LNCaP clone FGC (cell line): ENCODE data around the gene SNX21.

Source experiments
- DNase-seq: peaks from one replicate; pipeline ENCODE4 v3.0.0-alpha.2; 2011; ENCODE audit warnings: low read depth
- H3K4me3 ChIP-seq: 2 replicates; pipeline ENCODE4 v1.5.1; 2011; ENCODE audit warnings: mild to moderate bottlenecking, low read depth, low read length, control low read depth
- TF ChIP-seq, protein P1 (sequence below): IDR thresholded peaks from 2 replicates; pipeline ENCODE4 v1.5.1; 2012; ENCODE audit warnings: mild to moderate bottlenecking; ENCODE audit not compliant: control insufficient read depth, insufficient read depth; ENCODE audit errors: extremely low read depth

Gene SNX21

DNA sequence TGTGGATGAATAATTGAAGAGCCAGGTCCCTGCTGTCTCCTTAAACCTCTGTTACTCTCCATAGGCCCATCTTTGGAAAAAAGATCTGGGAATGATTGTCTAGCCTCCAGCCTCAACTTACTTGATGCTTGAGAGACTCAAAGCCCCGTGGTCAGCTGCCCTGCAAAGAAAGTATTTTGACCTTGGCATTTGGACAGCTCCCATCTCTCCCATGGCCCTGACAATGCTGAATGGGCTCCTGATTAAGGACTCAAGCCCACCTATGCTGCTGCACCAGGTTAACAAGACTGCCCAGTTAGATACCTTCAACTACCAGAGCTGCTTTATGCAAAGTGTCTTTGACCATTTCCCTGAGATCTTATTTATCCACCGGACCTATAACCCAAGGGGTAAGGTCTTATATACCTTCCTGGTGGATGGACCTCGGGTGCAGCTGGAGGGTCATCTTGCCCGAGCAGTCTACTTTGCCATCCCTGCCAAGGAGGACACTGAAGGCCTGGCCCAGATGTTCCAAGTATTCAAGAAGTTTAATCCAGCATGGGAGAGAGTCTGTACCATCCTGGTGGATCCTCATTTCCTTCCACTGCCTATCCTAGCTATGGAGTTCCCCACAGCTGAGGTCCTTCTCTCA lies 49.0 kb downstream of the SNX21 start:
- no peak overlapping the region for H3K4me3 ChIP-seq
- TF ChIP-seq, protein P1, sequence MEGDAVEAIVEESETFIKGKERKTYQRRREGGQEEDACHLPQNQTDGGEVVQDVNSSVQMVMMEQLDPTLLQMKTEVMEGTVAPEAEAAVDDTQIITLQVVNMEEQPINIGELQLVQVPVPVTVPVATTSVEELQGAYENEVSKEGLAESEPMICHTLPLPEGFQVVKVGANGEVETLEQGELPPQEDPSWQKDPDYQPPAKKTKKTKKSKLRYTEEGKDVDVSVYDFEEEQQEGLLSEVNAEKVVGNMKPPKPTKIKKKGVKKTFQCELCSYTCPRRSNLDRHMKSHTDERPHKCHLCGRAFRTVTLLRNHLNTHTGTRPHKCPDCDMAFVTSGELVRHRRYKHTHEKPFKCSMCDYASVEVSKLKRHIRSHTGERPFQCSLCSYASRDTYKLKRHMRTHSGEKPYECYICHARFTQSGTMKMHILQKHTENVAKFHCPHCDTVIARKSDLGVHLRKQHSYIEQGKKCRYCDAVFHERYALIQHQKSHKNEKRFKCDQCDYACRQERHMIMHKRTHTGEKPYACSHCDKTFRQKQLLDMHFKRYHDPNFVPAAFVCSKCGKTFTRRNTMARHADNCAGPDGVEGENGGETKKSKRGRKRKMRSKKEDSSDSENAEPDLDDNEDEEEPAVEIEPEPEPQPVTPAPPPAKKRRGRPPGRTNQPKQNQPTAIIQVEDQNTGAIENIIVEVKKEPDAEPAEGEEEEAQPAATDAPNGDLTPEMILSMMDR = no peak
- no peak for DNase-seq

DNA sequence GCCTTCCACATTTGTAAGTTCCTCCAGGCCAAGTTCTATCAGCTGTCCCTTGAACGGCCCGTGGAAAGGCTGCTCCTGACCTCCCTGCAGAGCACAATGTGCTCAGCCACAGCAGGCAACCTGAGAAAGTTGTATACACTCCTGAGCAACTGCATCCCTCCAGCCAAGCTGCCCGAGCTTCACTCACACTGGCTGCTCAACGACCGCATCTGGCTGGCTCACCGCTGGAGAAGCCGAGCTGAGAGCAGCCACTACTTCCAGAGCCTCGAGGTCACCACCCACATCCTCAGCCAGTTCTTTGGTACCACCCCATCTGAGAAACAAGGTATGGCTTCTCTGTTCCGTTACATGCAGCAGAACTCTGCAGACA lies 49.5 kb downstream of the SNX21 start:
- H3K4me3 ChIP-seq = no peak overlapping the region
- no peak for DNase-seq
- TF ChIP-seq, protein P1 = no peak

DNA sequence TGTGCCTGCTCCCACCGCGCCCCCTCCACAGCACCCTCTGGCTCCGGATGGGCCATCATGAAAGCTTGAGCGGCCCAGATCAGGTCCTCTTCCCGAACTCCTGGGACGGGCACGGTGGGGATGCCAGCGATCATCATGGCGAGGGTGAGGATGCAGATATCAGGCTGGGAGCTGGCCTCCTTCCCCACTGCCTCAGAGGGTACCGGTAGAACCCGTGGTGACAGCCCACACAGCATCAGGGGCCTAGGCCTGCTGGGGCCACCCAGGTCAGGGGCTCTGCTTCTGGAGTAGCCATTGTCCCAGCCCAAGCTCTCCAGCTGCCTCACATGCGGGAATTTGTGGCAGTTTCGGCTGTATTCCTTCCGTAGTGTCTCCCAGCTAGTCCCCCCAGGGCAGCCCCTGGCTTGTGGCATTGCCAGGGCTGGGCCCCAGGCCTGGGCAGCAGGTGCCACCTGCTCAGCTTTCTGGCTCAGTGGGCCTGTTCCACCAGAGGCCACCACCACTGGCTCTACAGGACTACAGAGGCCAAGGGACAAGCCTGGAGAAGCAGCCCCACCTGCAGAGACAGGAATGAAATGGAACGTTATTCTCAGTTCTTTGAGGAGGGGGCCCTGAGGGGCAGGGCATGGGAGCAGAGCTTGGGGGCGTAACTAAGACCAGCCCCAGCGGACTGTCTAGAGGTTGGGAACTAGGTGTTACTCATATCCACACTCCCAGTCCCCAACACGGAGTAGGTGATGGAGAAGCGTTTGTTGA lies 53.2 kb downstream of the SNX21 start:
- H3K4me3 ChIP-seq = no peak overlapping the region
- TF ChIP-seq, protein P1 = no peak
- DNase-seq = no peak

DNA sequence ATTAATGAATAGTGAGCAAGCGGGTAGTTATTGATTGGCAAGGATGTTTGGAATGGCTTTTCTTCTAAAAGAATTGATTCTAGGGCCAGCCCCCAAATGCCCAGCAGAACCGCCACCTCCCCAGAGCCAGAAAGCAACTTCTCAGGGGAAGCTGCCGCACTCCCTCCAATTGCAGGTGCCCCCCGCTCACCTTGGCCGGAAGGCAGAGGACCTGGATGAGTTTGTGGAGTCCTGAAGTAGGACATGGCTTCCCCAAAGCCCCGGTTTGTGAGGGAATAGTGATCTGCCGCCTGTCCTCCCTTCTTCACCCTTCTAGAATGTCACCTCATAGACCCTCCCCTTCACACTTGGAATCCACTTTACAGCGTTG lies 53.7 kb downstream of the SNX21 start, which contains the start of gene SPATA25:
SPATA25 (minus strand) TSS at position 277 of the 370 bp plus-strand sequence; CDS start at position 245, 32 bp downstream.
- no peak within 1 kb of the TSS for H3K4me3 ChIP-seq
- DNase-seq = no peak
- TF ChIP-seq, protein P1 = no peak

DNA sequence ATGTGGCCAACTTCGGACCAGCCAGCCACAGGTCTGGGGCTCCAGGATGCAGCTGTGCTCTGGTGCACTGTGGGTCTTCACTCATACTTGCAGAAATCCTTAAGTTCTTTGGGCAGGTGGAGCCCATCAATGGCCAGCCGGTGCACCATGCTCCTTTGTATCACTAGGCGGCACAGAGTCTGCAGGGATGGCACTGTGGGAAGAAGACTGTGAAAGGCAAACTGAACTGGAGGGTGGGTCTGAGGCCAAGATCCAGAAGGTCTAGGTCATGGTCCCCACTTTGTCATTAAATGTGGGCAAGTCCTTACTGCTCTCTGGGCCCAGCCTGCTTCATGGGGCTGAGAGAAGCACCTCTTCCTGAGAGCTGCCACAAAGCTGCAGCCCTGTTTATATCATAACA lies 55.1 kb downstream of the SNX21 start:
- no peak overlapping the region for H3K4me3 ChIP-seq
- no peak for DNase-seq
- TF ChIP-seq, protein P1 = no peak

DNA sequence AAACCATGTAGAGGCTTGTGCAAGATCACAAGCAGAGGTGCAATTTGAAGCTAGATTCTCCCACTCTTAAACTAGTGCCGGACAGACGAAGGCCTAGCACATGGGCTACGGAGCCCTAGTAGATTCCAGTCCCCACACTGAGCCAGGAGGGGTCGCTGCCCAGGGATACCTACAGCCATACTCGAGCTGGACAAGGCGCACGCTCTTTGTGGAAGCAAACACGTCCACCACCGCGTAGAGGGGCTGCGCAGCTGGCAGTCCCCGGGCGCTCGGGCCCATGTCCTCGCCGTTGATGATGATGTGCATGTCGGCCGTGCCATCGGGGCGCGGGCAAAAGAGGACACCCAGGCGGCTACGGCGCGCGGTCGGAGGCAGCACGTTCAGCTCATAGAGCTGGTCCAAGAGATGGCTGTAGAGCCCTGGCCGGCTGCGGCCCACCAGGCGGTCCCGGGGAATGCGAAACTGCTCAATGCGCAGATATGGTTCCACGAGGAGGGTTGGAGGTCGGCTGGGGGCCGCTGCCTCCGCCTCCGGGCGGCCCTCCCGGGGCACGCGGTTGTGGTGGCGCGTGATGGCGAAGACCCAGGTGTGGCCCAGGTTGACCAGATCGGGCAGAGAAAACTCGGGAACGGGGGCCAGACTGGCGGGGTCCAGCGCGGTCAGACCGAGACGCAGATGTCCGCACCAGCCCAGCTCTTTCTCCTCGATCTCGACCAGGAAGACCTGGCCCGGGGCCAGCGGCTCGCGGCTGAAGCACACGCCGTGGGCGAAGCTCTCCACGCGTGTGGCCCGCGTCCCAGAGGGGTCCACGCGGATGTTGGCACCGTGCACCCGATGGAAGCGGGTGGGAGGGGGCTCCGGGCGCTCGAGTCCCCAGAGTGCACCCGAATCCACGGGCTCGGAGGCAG lies 56.7 kb downstream of the SNX21 start:
- TF ChIP-seq, protein P1 = no peak
- DNase-seq = no peak
- peak overlapping the region; percentile 96 for H3K4me3 ChIP-seq
